ENCODE data around the gene TAF1B.
"Not testable (repeated sequence)": the region's sequence is repeated elsewhere in the genome, so short reads cannot be mapped to it uniquely, and the experiment has no call there.

Gene TAF1B

DNA sequence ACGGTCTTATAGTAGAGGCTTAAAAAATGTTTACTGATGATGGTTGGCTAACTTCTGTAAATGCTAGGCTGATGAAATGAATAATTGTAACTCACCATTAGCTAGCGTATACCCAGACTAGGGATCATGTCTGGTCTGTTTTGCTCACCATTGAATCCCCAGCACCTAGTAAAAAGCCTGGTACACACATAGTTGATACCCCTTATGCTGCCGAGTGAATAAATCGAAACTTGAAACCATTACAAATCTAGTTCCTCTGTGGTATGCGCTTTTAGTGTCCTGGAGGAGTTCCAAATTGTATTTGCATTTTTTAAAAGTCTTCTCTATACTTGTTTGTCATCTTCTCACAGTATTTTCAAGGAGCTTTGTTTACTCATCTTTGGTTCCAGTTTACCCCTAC is 1.3 kb downstream of the TAF1B start:
- no peaks in the 10 kb centered on the region for H3K27me3 ChIP-seq (ENCODE audit: control insufficient read depth, insufficient read depth, low read length)
- H3K4me1 ChIP-seq (ENCODE audit: control insufficient read depth, insufficient read depth, low read length), result no peaks in the 10 kb centered on the region
- H3K9ac ChIP-seq (ENCODE audit: low read length), result no peak overlapping the region
- no peak overlapping the region for H3K4me3 ChIP-seq (ENCODE audit: low read length)
- peaks cover 6% of the 10 kb centered on the region for H3K36me3 ChIP-seq (ENCODE audit: control insufficient read depth, insufficient read depth, low read length)
- H3K27ac ChIP-seq (ENCODE audit: low read depth, low read length), result no peak overlapping the region

DNA sequence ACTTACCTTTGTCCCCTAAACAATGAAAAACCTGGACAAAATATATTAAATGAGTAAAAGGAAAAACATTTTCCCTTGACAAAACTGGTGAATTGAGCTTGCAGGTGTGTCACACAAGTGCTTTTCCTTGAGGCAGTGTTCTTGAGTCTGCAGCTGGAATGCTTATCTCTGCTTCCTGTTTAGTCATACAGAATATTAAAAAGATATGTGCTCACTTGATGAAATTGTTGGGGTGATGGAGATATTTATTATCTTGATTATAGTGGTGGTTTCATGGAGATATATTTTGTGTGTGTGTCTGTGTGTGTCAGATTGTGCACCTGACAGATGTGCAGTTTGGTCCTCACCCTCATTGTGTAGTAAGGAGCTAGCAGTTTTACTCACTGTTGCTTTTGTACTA is 3.3 kb downstream of the TAF1B start:
- no peak overlapping the region for H3K27ac ChIP-seq (ENCODE audit: low read depth, low read length)
- no peak overlapping the region for H3K9ac ChIP-seq (ENCODE audit: low read length)
- no peak overlapping the region for H3K4me3 ChIP-seq (ENCODE audit: low read length)
- no peaks in the 10 kb centered on the region for H3K4me1 ChIP-seq (ENCODE audit: control insufficient read depth, insufficient read depth, low read length)
- no peaks in the 10 kb centered on the region for H3K27me3 ChIP-seq (ENCODE audit: control insufficient read depth, insufficient read depth, low read length)
- peaks cover 11% of the 10 kb centered on the region for H3K36me3 ChIP-seq (ENCODE audit: control insufficient read depth, insufficient read depth, low read length)

DNA sequence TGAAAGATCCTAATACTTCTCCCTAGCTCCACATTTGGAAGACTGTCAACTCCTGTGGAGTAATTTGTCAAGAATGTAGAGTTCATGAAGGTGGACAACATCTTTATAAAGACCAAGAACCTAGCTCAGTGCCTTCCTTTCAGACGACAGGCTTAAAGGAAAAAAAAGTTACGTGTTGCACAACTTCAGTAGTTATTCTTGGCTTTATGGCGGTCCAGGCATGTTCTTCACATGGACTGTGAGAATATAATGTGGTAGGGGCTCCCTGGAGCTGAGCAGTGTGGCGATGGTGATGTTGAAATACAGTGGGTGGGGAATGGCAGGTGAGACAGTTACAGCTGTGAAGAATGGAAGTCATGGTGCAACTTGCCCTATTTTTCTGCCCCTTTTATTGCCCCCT is 3.9 kb downstream of the TAF1B start:
- peaks cover 14% of the 10 kb centered on the region for H3K36me3 ChIP-seq (ENCODE audit: control insufficient read depth, insufficient read depth, low read length)

DNA sequence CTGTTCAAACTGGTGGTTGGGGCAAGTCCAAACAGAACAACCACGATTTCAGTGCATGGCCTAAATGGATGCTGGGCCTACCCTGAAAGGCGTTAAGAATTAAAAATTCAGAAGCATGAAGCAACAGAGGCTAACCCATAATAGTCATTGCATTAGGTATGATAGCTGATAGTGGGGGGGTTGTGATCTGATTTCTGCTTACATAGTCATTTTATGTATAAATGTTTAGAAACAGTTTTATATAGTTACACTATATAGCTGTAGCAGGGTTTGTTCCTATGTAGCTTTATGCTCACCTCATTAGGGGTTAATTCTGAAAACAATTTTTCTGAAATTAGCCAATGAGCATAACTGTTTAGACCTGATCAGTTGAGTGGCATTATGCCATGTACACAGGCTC is 9.6 kb downstream of the TAF1B start:
- H3K27ac ChIP-seq (ENCODE audit: low read depth, low read length), result no peak overlapping the region
- no peak overlapping the region for H3K9ac ChIP-seq (ENCODE audit: low read length)
- H3K4me1 ChIP-seq (ENCODE audit: control insufficient read depth, insufficient read depth, low read length), result no peaks in the 10 kb centered on the region
- H3K36me3 ChIP-seq (ENCODE audit: control insufficient read depth, insufficient read depth, low read length), result peaks cover 18% of the 10 kb centered on the region
- no peak overlapping the region for H3K4me3 ChIP-seq (ENCODE audit: low read length)
- H3K27me3 ChIP-seq (ENCODE audit: control insufficient read depth, insufficient read depth, low read length), result no peaks in the 10 kb centered on the region

More for the DNA sequence above, 3.9 kb downstream of the TAF1B start:
- Histone ChIP-seq H3K9ac (ENCODE audit: low read length) (no peak overlapping the region), H3K4me1 (ENCODE audit: control insufficient read depth, insufficient read depth, low read length) (no peaks in the 10 kb centered on the region), H3K27me3 (ENCODE audit: control insufficient read depth, insufficient read depth, low read length) (no peaks in the 10 kb centered on the region), H3K4me3 (ENCODE audit: low read length) (no peak overlapping the region), H3K27ac (ENCODE audit: low read depth, low read length) (no peak overlapping the region)

DNA sequence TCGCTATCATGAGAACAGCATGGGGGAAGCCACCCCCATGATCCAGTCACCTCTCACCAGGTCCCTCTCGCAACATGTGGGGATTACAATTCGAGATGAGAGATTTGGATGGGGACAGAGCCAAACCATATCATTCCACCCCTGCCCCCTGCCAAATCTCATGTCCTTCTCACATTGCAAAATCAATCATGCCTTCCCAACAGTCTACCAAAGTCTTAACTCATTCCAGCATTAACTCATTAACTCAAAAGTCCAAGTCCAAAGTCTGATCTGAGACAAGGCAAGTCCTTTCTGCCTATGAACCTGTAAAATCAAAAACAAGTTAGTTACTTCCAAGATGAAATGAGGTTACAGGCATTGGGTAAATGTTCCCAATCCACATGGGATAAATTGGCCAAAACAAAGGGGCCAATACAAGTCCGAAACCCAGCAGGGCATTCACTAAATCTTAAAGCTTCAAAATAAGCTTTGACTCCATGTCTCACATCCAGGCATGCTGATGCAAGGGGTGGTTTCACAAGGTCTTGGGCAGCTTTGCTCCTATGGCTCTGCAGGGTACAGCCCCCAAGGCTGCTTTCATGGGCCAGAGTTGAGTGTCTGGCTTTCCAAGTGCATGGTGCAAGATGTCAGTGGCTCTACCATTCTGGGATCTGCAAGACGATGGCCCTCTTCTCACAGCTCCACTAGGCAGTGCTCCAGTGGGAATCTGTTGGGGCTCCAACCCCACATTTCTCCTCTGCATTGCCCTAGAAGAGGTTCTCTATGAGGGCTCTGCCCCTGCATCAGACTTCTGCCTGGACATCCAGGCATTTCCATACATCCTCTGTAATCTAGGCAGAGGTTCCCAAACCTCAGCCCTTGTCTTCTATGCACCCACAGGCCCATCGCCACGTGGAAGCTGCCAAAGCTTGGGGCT is 14.8 kb downstream of the TAF1B start:
- H3K36me3 ChIP-seq (ENCODE audit: control insufficient read depth, insufficient read depth, low read length), result peaks cover 6% of the 10 kb centered on the region
- no peak overlapping the region for H3K27ac ChIP-seq (ENCODE audit: low read depth, low read length)
- no peaks in the 10 kb centered on the region for H3K27me3 ChIP-seq (ENCODE audit: control insufficient read depth, insufficient read depth, low read length)

DNA sequence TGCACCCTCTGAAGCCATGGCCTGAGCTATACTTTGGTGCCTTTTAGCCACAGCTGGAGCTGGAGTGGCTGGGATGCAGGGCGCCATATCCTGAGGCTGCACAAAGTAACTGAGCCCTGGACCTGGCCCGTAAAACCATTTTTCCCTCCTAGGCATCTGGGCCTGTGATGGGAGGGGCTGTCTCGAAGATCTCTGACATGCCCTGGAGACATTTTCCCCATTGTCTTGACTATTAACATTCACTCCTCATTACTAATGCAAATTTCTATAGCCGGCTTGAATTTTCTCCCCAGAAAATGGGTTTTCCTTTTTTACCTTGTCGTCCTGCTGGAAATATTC is 15.4 kb downstream of the TAF1B start:
- Histone ChIP-seq H3K4me1 (ENCODE audit: control insufficient read depth, insufficient read depth, low read length) (no peaks in the 10 kb centered on the region), H3K9ac (ENCODE audit: low read length) (no peak overlapping the region), H3K27ac (ENCODE audit: low read depth, low read length) (no peak overlapping the region), H3K36me3 (ENCODE audit: control insufficient read depth, insufficient read depth, low read length) (peaks cover 6% of the 10 kb centered on the region), H3K27me3 (ENCODE audit: control insufficient read depth, insufficient read depth, low read length) (no peaks in the 10 kb centered on the region), H3K4me3 (ENCODE audit: low read length) (no peak overlapping the region)

More for the DNA sequence above, 14.8 kb downstream of the TAF1B start:
- Histone ChIP-seq H3K9ac (ENCODE audit: low read length) (no peak overlapping the region), H3K4me1 (ENCODE audit: control insufficient read depth, insufficient read depth, low read length) (no peaks in the 10 kb centered on the region), H3K4me3 (ENCODE audit: low read length) (no peak overlapping the region)

DNA sequence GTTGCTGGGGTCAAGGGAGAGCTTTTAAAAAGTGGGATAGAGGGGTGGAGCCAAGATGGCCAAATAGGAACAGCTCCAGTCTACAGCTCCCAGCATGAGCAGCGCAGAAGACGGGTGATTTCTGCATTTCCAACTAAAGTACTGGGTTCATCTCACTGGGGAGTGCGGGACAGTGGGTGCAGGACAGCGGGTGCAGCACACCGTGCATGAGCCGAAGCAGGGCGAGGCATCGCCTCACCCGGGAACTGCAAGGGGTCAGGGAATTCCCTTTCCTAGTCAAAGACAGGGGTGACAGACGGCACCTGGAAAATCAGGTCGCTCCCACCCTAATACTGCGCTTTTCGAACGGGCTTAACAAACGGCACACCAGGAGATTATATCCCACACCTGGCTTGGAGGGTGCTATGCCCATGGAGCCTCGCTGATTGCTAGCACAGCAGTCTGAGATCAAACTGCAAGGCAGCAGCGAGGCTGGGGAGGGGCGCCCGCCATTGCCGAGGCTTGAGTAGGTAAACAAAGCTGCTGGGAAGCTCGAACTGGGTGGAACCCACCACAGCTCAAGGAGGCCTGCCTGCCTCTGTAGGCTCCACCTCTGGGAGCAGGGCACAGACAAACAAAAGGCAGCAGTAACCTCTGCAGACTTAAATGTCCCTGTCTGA is 17.8 kb downstream of the TAF1B start:
- H3K27ac ChIP-seq (ENCODE audit: low read depth, low read length); H3K4me3 ChIP-seq (ENCODE audit: low read length); H3K4me1 ChIP-seq (ENCODE audit: control insufficient read depth, insufficient read depth, low read length); H3K36me3 ChIP-seq (ENCODE audit: control insufficient read depth, insufficient read depth, low read length); H3K9ac ChIP-seq (ENCODE audit: low read length); H3K27me3 ChIP-seq (ENCODE audit: control insufficient read depth, insufficient read depth, low read length): not testable (repeated sequence)

DNA sequence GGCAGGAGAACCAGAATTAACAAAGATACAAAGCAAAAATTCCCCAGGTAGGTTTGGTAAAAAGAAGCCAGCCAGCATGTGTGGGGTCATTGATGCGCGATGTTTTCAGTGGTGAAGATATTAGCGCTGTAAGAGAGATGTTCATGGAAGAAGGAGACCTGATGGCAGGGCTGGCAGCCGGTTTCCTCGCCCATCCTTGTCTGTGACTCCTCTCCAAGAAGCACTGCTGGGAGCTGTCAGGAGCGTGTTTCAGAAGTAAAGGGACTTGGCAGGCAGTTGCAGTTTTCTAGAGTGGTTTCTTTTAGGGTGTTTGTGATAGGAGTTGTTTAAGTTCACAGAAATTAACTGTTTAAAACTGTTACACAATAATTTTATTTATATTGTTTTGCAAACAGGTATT is 24.6 kb downstream of the TAF1B start:
- H3K4me3 ChIP-seq (ENCODE audit: low read length), result no peak overlapping the region
- H3K9ac ChIP-seq (ENCODE audit: low read length), result no peak overlapping the region
- no peaks in the 10 kb centered on the region for H3K27me3 ChIP-seq (ENCODE audit: control insufficient read depth, insufficient read depth, low read length)
- no peak overlapping the region for H3K27ac ChIP-seq (ENCODE audit: low read depth, low read length)
- no peaks in the 10 kb centered on the region for H3K36me3 ChIP-seq (ENCODE audit: control insufficient read depth, insufficient read depth, low read length)
- no peaks in the 10 kb centered on the region for H3K4me1 ChIP-seq (ENCODE audit: control insufficient read depth, insufficient read depth, low read length)

DNA sequence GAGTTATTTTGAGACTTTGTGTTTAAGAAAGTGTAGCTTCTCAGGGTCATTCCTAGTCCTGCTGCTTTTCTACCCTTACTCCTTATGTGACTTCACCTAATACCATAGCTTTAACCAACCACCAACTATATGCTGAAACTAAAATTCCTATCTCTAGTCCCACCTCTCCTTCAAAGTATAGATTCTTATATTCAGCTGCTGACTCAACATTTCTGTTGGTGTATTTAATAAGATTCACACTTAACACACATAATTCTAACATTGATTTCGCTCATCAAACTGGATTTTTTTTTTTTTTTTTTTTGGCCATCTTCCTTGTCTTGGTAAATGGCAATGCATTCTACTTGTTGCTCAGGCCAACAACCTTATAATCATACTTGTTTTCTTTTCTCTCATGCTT is 30.1 kb downstream of the TAF1B start:
- Histone ChIP-seq H3K27ac (ENCODE audit: low read depth, low read length) (no peak overlapping the region), H3K36me3 (ENCODE audit: control insufficient read depth, insufficient read depth, low read length) (no peaks in the 10 kb centered on the region), H3K27me3 (ENCODE audit: control insufficient read depth, insufficient read depth, low read length) (no peaks in the 10 kb centered on the region), H3K4me1 (ENCODE audit: control insufficient read depth, insufficient read depth, low read length) (no peaks in the 10 kb centered on the region), H3K9ac (ENCODE audit: low read length) (no peak overlapping the region), H3K4me3 (ENCODE audit: low read length) (no peak overlapping the region)

DNA sequence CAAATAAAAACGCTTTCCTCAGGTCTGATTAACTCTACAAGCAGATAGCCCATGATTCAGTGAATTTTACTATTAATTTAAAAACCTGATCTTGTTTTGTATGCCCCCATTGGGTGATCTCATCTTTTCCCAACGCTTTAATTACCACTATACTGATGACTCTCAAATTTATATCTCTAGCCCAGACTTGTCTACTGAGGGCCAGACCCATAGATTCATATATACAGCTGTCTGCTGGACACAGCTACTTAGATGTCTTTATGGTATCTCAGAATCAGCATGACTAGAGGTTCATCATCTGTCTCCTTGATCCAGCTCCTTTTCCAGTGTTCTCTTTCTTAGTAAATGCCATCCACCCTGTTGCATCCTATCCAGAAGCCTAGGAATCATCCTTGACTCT is 33.8 kb downstream of the TAF1B start:
- Histone ChIP-seq H3K4me1 (ENCODE audit: control insufficient read depth, insufficient read depth, low read length) (no peaks in the 10 kb centered on the region), H3K9ac (ENCODE audit: low read length) (no peak overlapping the region), H3K27ac (ENCODE audit: low read depth, low read length) (no peak overlapping the region), H3K27me3 (ENCODE audit: control insufficient read depth, insufficient read depth, low read length) (no peaks in the 10 kb centered on the region), H3K36me3 (ENCODE audit: control insufficient read depth, insufficient read depth, low read length) (no peaks in the 10 kb centered on the region), H3K4me3 (ENCODE audit: low read length) (no peak overlapping the region)

DNA sequence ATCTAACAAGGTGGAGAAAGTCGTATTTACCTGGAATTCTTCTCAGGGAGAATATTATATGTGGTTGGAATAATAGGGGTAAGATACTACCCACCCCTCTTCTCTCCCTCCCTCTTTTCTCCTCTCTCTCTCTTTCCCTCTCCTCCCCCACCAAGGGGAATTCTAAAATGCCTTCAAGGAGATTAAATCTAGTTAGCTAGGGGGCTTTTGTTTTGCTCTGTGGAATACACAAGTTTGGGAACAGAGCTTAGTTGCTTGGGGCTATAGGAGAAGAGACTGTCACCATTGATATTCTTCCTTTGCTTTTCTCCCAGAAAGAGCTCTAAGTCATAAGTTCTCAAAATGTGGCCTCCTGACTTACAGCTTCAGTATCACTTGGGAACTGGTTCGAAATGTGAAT is 34.5 kb downstream of the TAF1B start:
- H3K27me3 ChIP-seq (ENCODE audit: control insufficient read depth, insufficient read depth, low read length), result no peaks in the 10 kb centered on the region
- no peak overlapping the region for H3K9ac ChIP-seq (ENCODE audit: low read length)
- H3K4me3 ChIP-seq (ENCODE audit: low read length), result no peak overlapping the region
- no peaks in the 10 kb centered on the region for H3K4me1 ChIP-seq (ENCODE audit: control insufficient read depth, insufficient read depth, low read length)
- no peaks in the 10 kb centered on the region for H3K36me3 ChIP-seq (ENCODE audit: control insufficient read depth, insufficient read depth, low read length)
- H3K27ac ChIP-seq (ENCODE audit: low read depth, low read length), result no peak overlapping the region

DNA sequence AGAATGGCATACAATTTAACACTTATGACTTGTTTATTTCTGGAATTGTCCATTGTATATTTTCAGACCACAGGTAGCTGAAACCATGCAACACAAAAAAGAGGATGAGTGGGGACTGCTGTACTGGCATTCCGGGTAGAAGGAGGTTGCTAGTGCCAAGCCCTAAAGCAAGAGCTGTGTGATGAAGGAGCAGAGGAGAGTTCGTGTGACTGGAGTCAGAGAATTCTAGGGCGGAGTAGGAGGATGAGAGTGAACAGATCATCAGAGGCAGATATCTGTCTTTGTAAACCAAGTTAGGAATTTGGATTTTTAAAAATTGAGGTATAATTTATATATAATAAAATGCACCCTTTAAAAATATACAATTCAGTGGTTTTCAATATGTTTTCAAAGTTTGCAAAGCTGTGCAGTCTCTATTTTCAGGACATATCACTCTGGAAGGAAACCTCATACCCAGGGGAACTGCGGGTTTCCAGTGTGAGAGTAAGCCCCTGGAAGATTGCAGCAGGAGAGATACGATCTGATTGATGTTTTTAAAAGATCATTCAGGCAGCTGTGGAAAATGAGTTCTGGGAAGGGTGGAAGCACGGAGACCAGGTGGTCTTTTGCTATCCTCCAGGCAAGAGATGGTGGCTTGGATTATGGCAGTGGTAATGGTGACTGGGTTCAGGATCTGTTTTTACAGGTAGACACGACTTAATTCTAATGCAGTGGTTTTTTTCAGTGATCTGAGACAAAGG is 36.4 kb downstream of the TAF1B start:
- no peaks in the 10 kb centered on the region for H3K27me3 ChIP-seq (ENCODE audit: control insufficient read depth, insufficient read depth, low read length)
- no peaks in the 10 kb centered on the region for H3K4me1 ChIP-seq (ENCODE audit: control insufficient read depth, insufficient read depth, low read length)
- H3K27ac ChIP-seq (ENCODE audit: low read depth, low read length), result no peak overlapping the region
- no peak overlapping the region for H3K9ac ChIP-seq (ENCODE audit: low read length)
- H3K4me3 ChIP-seq (ENCODE audit: low read length), result no peak overlapping the region
- H3K36me3 ChIP-seq (ENCODE audit: control insufficient read depth, insufficient read depth, low read length), result no peaks in the 10 kb centered on the region

All from rectal smooth muscle tissue (tissue), 1 donor.